ENCODE measurements around the gene ZNF460.

GRCh38 chr19:57239982-57240310 is 40.3 kb upstream of the ZNF460 start:
- no peak for TF ChIP-seq CTCF (conservative IDR thresholded peaks at IDR 0.05; ENCODE audit: low read depth, low read length)
- TF ChIP-seq RCOR1 (IDR thresholded peaks at IDR 0.05; ENCODE audit: insufficient replicate concordance, low read length): no peak
- TF ChIP-seq RFX5 (IDR thresholded peaks at IDR 0.05; ENCODE audit: low read depth, low read length): no peak
- TF ChIP-seq RAD21 (IDR thresholded peaks at IDR 0.05; ENCODE audit: low read length): no peak
- TF ChIP-seq MXI1 (IDR thresholded peaks at IDR 0.05; ENCODE audit: borderline replicate concordance, low read depth, low read length): no peak
- TF ChIP-seq MAZ (IDR thresholded peaks at IDR 0.05; ENCODE audit: borderline replicate concordance, low read depth, low read length): no peak
- no peak for TF ChIP-seq CHD1 (IDR thresholded peaks at IDR 0.05; ENCODE audit: low read depth, low read length)

Measured in IMR-90 (cell line).